Amniotic stem cell (primary cell): Measurements from ENCODE around the gene DNAJC22.
"Not testable (repeated sequence)": the region's sequence is repeated elsewhere in the genome, so short reads cannot be mapped to it uniquely, and the experiment has no call there.

Experiments
- DNase-seq: peaks from one replicate; lab custom pipeline; 2025; lab: John Stamatoyannopoulos, UW

DNAJC22 gene

GRCh38 chr12:49331380-49332222, 15.1 kb upstream of the DNAJC22 start:
- peak; percentile 72 for DNase-seq

GRCh38 chr12:49332441-49332861, 14.2 kb upstream of the DNAJC22 start:
- no peak for DNase-seq

- no peak for DNase-seq
Measured at GRCh38 chr12:49332891-49333371, 13.8 kb upstream of the DNAJC22 start.

GRCh38 chr12:49333778-49334177, 12.9 kb upstream of the DNAJC22 start:
- not testable (repeated sequence) for DNase-seq

GRCh38 chr12:49334226-49334625, 12.5 kb upstream of the DNAJC22 start:
- no peak for DNase-seq

GRCh38 chr12:49334681-49335080, 12.0 kb upstream of the DNAJC22 start:
- no peak for DNase-seq

- no peak for DNase-seq
Measured at GRCh38 chr12:49335118-49335954, 11.4 kb upstream of the DNAJC22 start.

- DNase-seq, result no peak
Measured at GRCh38 chr12:49335955-49336644, 10.6 kb upstream of the DNAJC22 start.

- peak; percentile 28 for DNase-seq
Measured at GRCh38 chr12:49336645-49337584, 9.8 kb upstream of the DNAJC22 start, which contains the start of gene C1QL4. TSS of gene C1QL4 (minus strand) at chr12:49337188. CDS start at chr12:49336477, 711 bp downstream.

- DNase-seq, result no peak
Measured at GRCh38 chr12:49338830-49339463, 7.7 kb upstream of the DNAJC22 start.

GRCh38 chr12:49339464-49339861, 7.2 kb upstream of the DNAJC22 start:
- DNase-seq, result no peak

GRCh38 chr12:49340095-49340870, 6.4 kb upstream of the DNAJC22 start:
- no peak for DNase-seq

- DNase-seq, result no peak
Measured at GRCh38 chr12:49340971-49341776, 5.5 kb upstream of the DNAJC22 start.

GRCh38 chr12:49341777-49342065, 5.0 kb upstream of the DNAJC22 start:
- DNase-seq, result no peak

- DNase-seq, result peak; percentile 53
Measured at GRCh38 chr12:49342066-49342913, 4.4 kb upstream of the DNAJC22 start.

GRCh38 chr12:49342914-49343731, 3.6 kb upstream of the DNAJC22 start:
- DNase-seq, result no peak

- DNase-seq, result no peak
Measured at GRCh38 chr12:49344486-49345050, 2.1 kb upstream of the DNAJC22 start.
